Hepatocyte (in vitro differentiated cells): ENCODE results near the gene PNKP.

Experiments used
- EZH2 ChIP-seq: fragments of 200-600 bp; sonication (generic); IDR thresholded peaks from 2 replicates; pipeline ENCODE4 v1.6.1; 2016; ENCODE audit warnings: antibody characterized with exemption, mild to moderate bottlenecking, borderline replicate concordance
- EZH2phosphoT487 ChIP-seq: fragments of 200-600 bp; sonication (generic); IDR thresholded peaks from one replicate; pipeline ENCODE4 v1.6.1; 2018; ENCODE audit warnings: antibody characterized with exemption, mild to moderate bottlenecking, low read depth, moderate library complexity; ENCODE audit not compliant: unreplicated experiment, severe bottlenecking
- TF ChIP-seq, protein P1 (sequence below): fragments of 200-600 bp; sonication (generic); IDR thresholded peaks from 2 replicates; pipeline ENCODE4 v1.5.1; 2016; ENCODE audit warnings: antibody characterized with exemption, mild to moderate bottlenecking; ENCODE audit not compliant: poor library complexity

DNA sequence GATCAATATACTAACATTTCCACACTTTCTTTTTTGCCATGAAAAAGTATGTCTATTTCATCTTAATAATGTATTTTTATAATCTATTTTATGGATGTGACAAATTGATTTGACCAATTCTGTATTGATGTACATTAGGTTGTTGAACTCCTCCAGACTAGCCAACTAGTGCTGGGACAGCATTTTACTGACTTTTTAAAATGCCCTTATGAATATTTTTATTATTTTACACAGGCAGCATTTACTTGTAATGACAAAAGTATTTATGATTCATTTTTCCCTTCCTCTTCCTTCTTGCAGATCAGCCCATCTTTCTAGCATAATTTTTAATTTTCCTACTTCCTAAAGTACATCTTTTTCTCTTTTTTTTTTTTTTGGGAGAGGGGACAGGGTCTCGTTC lies 53.4 kb downstream of the PNKP start:
- TF ChIP-seq, protein P1, sequence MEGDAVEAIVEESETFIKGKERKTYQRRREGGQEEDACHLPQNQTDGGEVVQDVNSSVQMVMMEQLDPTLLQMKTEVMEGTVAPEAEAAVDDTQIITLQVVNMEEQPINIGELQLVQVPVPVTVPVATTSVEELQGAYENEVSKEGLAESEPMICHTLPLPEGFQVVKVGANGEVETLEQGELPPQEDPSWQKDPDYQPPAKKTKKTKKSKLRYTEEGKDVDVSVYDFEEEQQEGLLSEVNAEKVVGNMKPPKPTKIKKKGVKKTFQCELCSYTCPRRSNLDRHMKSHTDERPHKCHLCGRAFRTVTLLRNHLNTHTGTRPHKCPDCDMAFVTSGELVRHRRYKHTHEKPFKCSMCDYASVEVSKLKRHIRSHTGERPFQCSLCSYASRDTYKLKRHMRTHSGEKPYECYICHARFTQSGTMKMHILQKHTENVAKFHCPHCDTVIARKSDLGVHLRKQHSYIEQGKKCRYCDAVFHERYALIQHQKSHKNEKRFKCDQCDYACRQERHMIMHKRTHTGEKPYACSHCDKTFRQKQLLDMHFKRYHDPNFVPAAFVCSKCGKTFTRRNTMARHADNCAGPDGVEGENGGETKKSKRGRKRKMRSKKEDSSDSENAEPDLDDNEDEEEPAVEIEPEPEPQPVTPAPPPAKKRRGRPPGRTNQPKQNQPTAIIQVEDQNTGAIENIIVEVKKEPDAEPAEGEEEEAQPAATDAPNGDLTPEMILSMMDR = no peak
- no peak for TF ChIP-seq EZH2phosphoT487
- TF ChIP-seq EZH2 = no peak
